T-cell (primary cell): ENCODE results near the gene SOX30. TPM values are rescaled to one million over a fixed set of nuclear protein-coding genes. Genes with fewer than 3 reads are reported as not detected.
"Not testable (repeated sequence)": the region's sequence is repeated elsewhere in the genome, so short reads cannot be mapped to it uniquely, and the experiment has no call there.

Source experiments
- ATAC-seq, 4 experiments: fragments of 200-7000 bp in 3 of 4; fragments of 150-1000 bp in 1 of 4; cut with Tn5 transposase; replicated peaks in 1 of 4; 1 replicate in 3 of 4; 2 replicates in 1 of 4; pipeline ENCODE4 v1.10.0; 2021; ENCODE audit warnings: moderate library complexity in 3 of 4, mild to moderate bottlenecking in 2 of 4, moderate number of reproducible peaks in 1 of 4
- CTCF ChIA-PET, 2 donors: fragments of 300-600 bp; sonication (Branson Sonifier 250); formaldehyde crosslinking; loops; one replicate each; lab custom pipeline; 2022; ENCODE audit warnings: antibody characterized with exemption in 2 of 2; lab: Charles Lee
- POLR2A ChIA-PET, 2 donors: fragments of 300-600 bp; sonication (Branson Sonifier 250); formaldehyde crosslinking; loops; one replicate each; lab custom pipeline; 2022; ENCODE audit warnings: antibody characterized with exemption in 2 of 2; lab: Charles Lee
- DNase-seq, 35 experiments: peaks; one replicate each; pipeline versions ENCODE4 v3.0.0 to v3.0.0-alpha.2; 2013 to 2023
- H3K27ac ChIP-seq: one replicate; pipeline ENCODE4 v1.5.1; 2013; ENCODE audit warnings: low read length
- H3K27me3 ChIP-seq, 2 experiments: replicated peaks in 1 of 2; 1 replicate in 1 of 2; 2 replicates in 1 of 2; pipeline versions ENCODE4 v1.6.1 to v1.7.0; 2013; ENCODE audit warnings: low read length in 1 of 2, mixed read lengths in 1 of 2; ENCODE audit not compliant: control insufficient read depth in 2 of 2, insufficient read depth in 2 of 2; ENCODE audit errors: extremely low read depth in 1 of 2
- H3K36me3 ChIP-seq, 2 donors: 1 replicate in 1 of 2; 2 replicates in 1 of 2; pipeline versions ENCODE4 v1.6.1 to v1.7.0; 2013; ENCODE audit warnings: low read length in 1 of 2; ENCODE audit not compliant: control insufficient read depth in 2 of 2, insufficient read depth in 1 of 2; ENCODE audit errors: extremely low read depth in 1 of 2
- H3K4me1 ChIP-seq, 2 experiments: 1 replicate in 1 of 2; 2 replicates in 1 of 2; pipeline versions ENCODE4 v1.6.1 to v1.7.0; 2013; ENCODE audit warnings: low read length in 2 of 2, mixed read lengths in 1 of 2; ENCODE audit not compliant: insufficient read depth in 2 of 2, control insufficient read depth in 1 of 2; ENCODE audit errors: extremely low read depth in 1 of 2
- H3K4me3 ChIP-seq, 2 donors: 1 replicate in 1 of 2; 2 replicates in 1 of 2; pipeline versions ENCODE4 v1.5.1 to v1.7.0; 2013; ENCODE audit warnings: mild to moderate bottlenecking in 2 of 2, low read length in 1 of 2, moderate library complexity in 1 of 2; ENCODE audit not compliant: control insufficient read depth in 1 of 2; ENCODE audit errors: extremely low read depth in 1 of 2
- H3K9me3 ChIP-seq: 2 replicates; pipeline ENCODE4 v1.7.0; 2013
- H3K27ac Mint-ChIP-seq, 2 donors: one replicate each; pipeline ENCODE4 v1.8.0; 2020 to 2021; ENCODE audit warnings: mild to moderate bottlenecking in 2 of 2, mixed read lengths in 2 of 2
- H3K27me3 Mint-ChIP-seq, 2 donors: one replicate each; pipeline ENCODE4 v1.8.0; 2021 to 2022; ENCODE audit warnings: mixed read lengths in 2 of 2
- H3K36me3 Mint-ChIP-seq: one replicate; pipeline ENCODE4 v1.8.0; 2021; ENCODE audit warnings: mixed read lengths
- H3K4me1 Mint-ChIP-seq, 3 donors: one replicate each; pipeline ENCODE4 v1.8.0; 2020 to 2022; ENCODE audit warnings: mixed read lengths in 3 of 3, mild to moderate bottlenecking in 1 of 3
- H3K4me3 Mint-ChIP-seq, 3 donors: one replicate each; pipeline ENCODE4 v1.8.0; 2020 to 2022; ENCODE audit warnings: mild to moderate bottlenecking in 3 of 3, mixed read lengths in 3 of 3, moderate library complexity in 3 of 3
- H3K9me3 Mint-ChIP-seq, 3 donors: one replicate each; pipeline ENCODE4 v1.8.0; 2020 to 2022; ENCODE audit warnings: mixed read lengths in 3 of 3
- WGBS: methylation state at CpG from one replicate; pipeline ENCODE4 v1.1.5; 2013; ENCODE audit warnings: missing lambda C conversion rate; ENCODE audit not compliant: insufficient coverage; 5-methylcytosine and 5-hydroxymethylcytosine counted together
- total RNA-seq, 35 experiments: library from RNA in 6 of 35; stranded (reverse) in 6 of 35; fragments of 120-200 nt in 1 of 35; gene quantifications; one replicate each; pipeline versions ENCODE4 v1.2.1 to v1.2.4 and lab custom pipeline; 2013 to 2026

SOX30 gene
- total RNA-seq, 5 donors from 2014 or later (not counting 1 experiment from before 2014, with no cell fraction given): 0.10 to 0.44 (median 0.13) TPM; not detected in 2

- no peaks in the 10 kb centered on the region for H3K9me3 Mint-ChIP-seq
- CTCF ChIA-PET: no interaction called here
- no peak overlapping the region for H3K4me3 Mint-ChIP-seq
- no peaks in the 10 kb centered on the region for H3K4me1 ChIP-seq
- no peaks in the 10 kb centered on the region for H3K4me1 Mint-ChIP-seq
- no peaks in the 10 kb centered on the region for H3K36me3 ChIP-seq
- H3K27ac ChIP-seq: no peak overlapping the region
- H3K27me3 ChIP-seq: no peaks in the 10 kb centered on the region
- no peak for ATAC-seq
- POLR2A ChIA-PET: no interaction called here
- WGBS: no CpG with 5 or more reads among the region's 3 CpGs
- H3K36me3 Mint-ChIP-seq: no peaks in the 10 kb centered on the region
- no peaks in the 10 kb centered on the region for H3K27me3 Mint-ChIP-seq
- H3K4me3 ChIP-seq: no peak overlapping the region
- no peak for DNase-seq
- H3K27ac Mint-ChIP-seq: no peak overlapping the region
- H3K9me3 ChIP-seq: no peaks in the 10 kb centered on the region
Observed at GRCh38 chr5:157677931-157678330, 25.7 kb upstream of the SOX30 start.

- H3K36me3 ChIP-seq, DNase-seq, CTCF ChIA-PET, H3K27ac ChIP-seq, H3K9me3 Mint-ChIP-seq, H3K36me3 Mint-ChIP-seq, H3K4me3 Mint-ChIP-seq, ATAC-seq, H3K9me3 ChIP-seq, H3K4me3 ChIP-seq, H3K27ac Mint-ChIP-seq, POLR2A ChIA-PET: not testable (repeated sequence)
- H3K27me3 ChIP-seq: peaks cover 0 to 21% of the 10 kb centered on the region in 2 experiments
- 80% methylated on average over 1 of the region's 4 CpGs for WGBS
- peaks cover 2 to 13% of the 10 kb centered on the region in 2 experiments for H3K4me1 ChIP-seq
- H3K4me1 Mint-ChIP-seq: peaks cover 20 to 24% (median 24%) of the 10 kb centered on the region in 3 donors
- H3K27me3 Mint-ChIP-seq: peaks cover 27% of the 10 kb centered on the region in 2 donors
Observed at GRCh38 chr5:157674351-157674750, 22.1 kb upstream of the SOX30 start.

DNA sequence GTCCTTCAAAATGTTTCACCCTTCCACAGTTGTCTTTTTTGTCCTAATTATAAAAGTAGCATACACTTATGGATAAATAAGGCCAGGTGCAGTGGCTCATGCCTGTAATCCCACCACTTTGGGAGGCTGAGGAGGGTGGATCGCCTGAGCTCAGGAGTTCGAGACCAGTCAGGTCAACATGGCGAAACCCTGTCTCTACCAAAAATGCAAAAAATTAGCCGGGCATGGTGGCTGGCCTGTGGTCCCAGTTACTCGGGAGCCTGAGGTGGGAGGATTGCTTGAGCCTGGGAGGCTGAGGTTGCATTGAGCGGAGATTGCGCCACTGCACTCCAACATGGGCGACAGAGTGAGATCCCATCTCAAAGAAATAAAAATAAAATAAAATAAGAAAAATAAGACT, 20.7 kb upstream of the SOX30 start:
- H3K4me1 ChIP-seq: peaks cover 2 to 13% of the 10 kb centered on the region in 2 experiments
- ChIA-PET POLR2A (no interaction called here), CTCF (interaction anchor here in 1 of 2 donors (0.6 kb wide), 1 partner anchor 63 kb away, joined by 4 read pairs; no protein-coding TSS in a partner anchor)
- H3K9me3 Mint-ChIP-seq: no peaks in the 10 kb centered on the region
- H3K36me3 ChIP-seq: no peaks in the 10 kb centered on the region
- no peak overlapping the region for H3K27ac ChIP-seq
- H3K27ac Mint-ChIP-seq: no peak overlapping the region
- WGBS: 100% methylated on average over 1 of the region's 8 CpGs
- DNase-seq (no peak), ATAC-seq (no peak)
- no peak overlapping the region for H3K4me3 ChIP-seq
- peaks cover 0 to 27% of the 10 kb centered on the region in 2 experiments for H3K27me3 ChIP-seq
- no peaks in the 10 kb centered on the region for H3K36me3 Mint-ChIP-seq
- H3K9me3 ChIP-seq: no peaks in the 10 kb centered on the region
- H3K4me3 Mint-ChIP-seq: peak overlapping the region in 2 of 3 donors; percentile 85 to 87
- H3K27me3 Mint-ChIP-seq: peaks cover 27 to 31% of the 10 kb centered on the region in 2 donors
- peaks cover 20 to 27% (median 24%) of the 10 kb centered on the region in 3 donors for H3K4me1 Mint-ChIP-seq

DNA sequence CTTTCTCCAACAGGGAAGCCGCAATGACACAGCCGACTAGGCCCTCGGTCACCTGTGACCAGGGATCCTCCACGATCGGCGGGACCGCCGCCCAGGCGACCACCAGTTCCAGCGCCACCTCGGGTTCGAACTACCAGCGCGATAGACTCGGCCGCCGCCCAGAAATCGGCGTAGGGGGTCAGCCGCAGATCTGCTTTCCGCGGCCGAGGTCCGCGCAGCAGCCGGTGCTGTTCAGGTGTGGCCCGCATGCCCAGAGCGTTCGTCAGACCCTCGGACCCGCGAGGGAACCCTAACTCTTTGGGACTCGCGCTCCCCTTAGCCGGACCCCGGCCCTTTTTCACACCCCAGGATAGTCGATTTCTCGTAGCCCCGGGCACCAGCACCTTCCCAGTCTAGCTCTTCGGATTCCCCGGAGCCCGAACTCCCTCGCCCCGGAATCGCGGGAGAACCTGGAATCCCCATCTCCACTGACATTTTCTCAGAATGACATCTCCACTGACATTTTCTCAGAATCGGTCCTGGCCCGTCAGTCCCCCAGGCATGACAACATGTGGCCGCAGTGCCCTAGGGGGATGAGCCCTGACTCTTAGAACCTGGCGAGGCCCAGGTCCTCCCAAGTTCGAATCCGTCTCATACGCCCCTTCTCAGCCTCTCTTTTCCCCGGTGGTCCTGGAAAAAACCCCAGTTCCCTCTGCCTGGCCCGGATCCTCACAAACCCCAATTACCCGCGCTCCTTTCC, 19.5 kb upstream of the SOX30 start:
- peaks cover 0 to 32% of the 10 kb centered on the region in 2 experiments for H3K27me3 ChIP-seq
- H3K36me3 ChIP-seq: no peaks in the 10 kb centered on the region
- Mint-ChIP-seq H3K9me3 (no peaks in the 10 kb centered on the region), H3K4me1 (peaks cover 20 to 27% (median 24%) of the 10 kb centered on the region in 3 donors), H3K27ac (peak overlapping the region in 1 of 2 donors; percentile 70), H3K27me3 (peaks cover 27 to 35% of the 10 kb centered on the region in 2 donors), H3K4me3 (peak overlapping the region; percentile 85 to 87 (median 86)), H3K36me3 (no peaks in the 10 kb centered on the region)
- ATAC-seq (no peak), DNase-seq (no peak)
- no peak overlapping the region for H3K27ac ChIP-seq
- CTCF ChIA-PET: interaction anchor here in 1 of 2 donors (0.9 kb wide), 1 partner anchor 47 kb away, joined by 3 read pairs; no protein-coding TSS in a partner anchor
- WGBS: 37% methylated on average over 53 of the region's 57 CpGs
- POLR2A ChIA-PET: no interaction called here
- peak overlapping the region; percentile 65 to 71 for H3K4me3 ChIP-seq
- H3K9me3 ChIP-seq: no peaks in the 10 kb centered on the region
- H3K4me1 ChIP-seq: peaks cover 2 to 13% of the 10 kb centered on the region in 2 experiments

GRCh38 chr5:157670662-157671591, 18.7 kb upstream of the SOX30 start, which contains the start of gene C5orf52:
Gene C5orf52, plus strand, starts transcription at chr5:157671533. Its CDS starts 82 bp downstream, at chr5:157671615.
- H3K4me3 ChIP-seq: peak within 1 kb of the TSS; percentile 65 to 71

More at GRCh38 chr5:157670662-157671591, 18.7 kb upstream of the SOX30 start, which contains the start of gene C5orf52:
- H3K4me3 Mint-ChIP-seq: peak within 1 kb of the TSS; percentile 85 to 87 (median 86)
- H3K9me3 Mint-ChIP-seq: no peaks in the 10 kb centered on the region
- peaks cover 20 to 27% (median 24%) of the 10 kb centered on the region in 3 donors for H3K4me1 Mint-ChIP-seq
- peak in 5 of 35 experiments; percentile 4 to 16 (median 9) for DNase-seq
- no peaks in the 10 kb centered on the region for H3K36me3 Mint-ChIP-seq
- peak; percentile 28 to 45 (median 34) for ATAC-seq
- Histone ChIP-seq H3K27me3 (peaks cover 0 to 32% of the 10 kb centered on the region in 2 experiments), H3K4me1 (peaks cover 2 to 13% of the 10 kb centered on the region in 2 experiments), H3K27ac (no peak within 1 kb of the TSS), H3K36me3 (no peaks in the 10 kb centered on the region), H3K9me3 (no peaks in the 10 kb centered on the region)
- under 1% methylated on average over 56 of the region's 59 CpGs for WGBS
- H3K27me3 Mint-ChIP-seq: peaks cover 27 to 35% of the 10 kb centered on the region in 2 donors
- CTCF ChIA-PET: interaction anchor here in 1 of 2 donors (0.9 kb wide), 1 partner anchor 48 kb away, joined by 3 read pairs; no protein-coding TSS in a partner anchor
- H3K27ac Mint-ChIP-seq: peak within 1 kb of the TSS in 1 of 2 donors; percentile 70
- POLR2A ChIA-PET: no interaction called here
